Osteoblast (primary cell): Measurements from ENCODE around the gene C1orf52. TPM values are rescaled to one million over a fixed set of nuclear protein-coding genes. Genes with fewer than 3 reads are reported as not detected.

Experiments
- DNase-seq: peaks from one replicate; pipeline ENCODE4 v3.0.0; 2011; ENCODE audit warnings: low spot score, mixed read lengths; ENCODE audit not compliant: insufficient read length; ENCODE audit errors: missing footprints
- H2AFZ ChIP-seq: 2 replicates; pipeline ENCODE4 v1.6.0; 2011; ENCODE audit warnings: mild to moderate bottlenecking, low read length
- H3K27ac ChIP-seq: 2 replicates; pipeline ENCODE4 v1.5.1; 2011; ENCODE audit warnings: mild to moderate bottlenecking, low read depth, low read length, moderate library complexity
- H3K27me3 ChIP-seq: 2 replicates; pipeline ENCODE4 v1.6.0; 2012; ENCODE audit warnings: mild to moderate bottlenecking, control low read depth, inconsistent platforms, low read length, moderate library complexity; ENCODE audit not compliant: insufficient read depth
- H3K36me3 ChIP-seq: 2 replicates; pipeline ENCODE4 v1.5.1; 2011; ENCODE audit warnings: mild to moderate bottlenecking, low read length, control low read depth, moderate library complexity; ENCODE audit not compliant: insufficient read depth
- H3K4me1 ChIP-seq: 2 replicates; pipeline ENCODE4 v1.5.1; 2011; ENCODE audit warnings: mild to moderate bottlenecking, low read length, control low read depth, moderate library complexity; ENCODE audit not compliant: insufficient read depth
- H3K4me2 ChIP-seq: 2 replicates; pipeline ENCODE4 v1.6.0; 2011; ENCODE audit warnings: mild to moderate bottlenecking, low read length; ENCODE audit not compliant: insufficient read depth
- H3K4me3 ChIP-seq: fragments of 200-600 bp; sonication (generic); 3 replicates; pipeline ENCODE4 v1.5.1; 2012; ENCODE audit warnings: mild to moderate bottlenecking, low read length, inconsistent platforms; ENCODE audit not compliant: insufficient read depth
- H3K79me2 ChIP-seq: 2 replicates; pipeline ENCODE4 v1.6.0; 2012; ENCODE audit warnings: mild to moderate bottlenecking, low read length, control low read depth, inconsistent platforms; ENCODE audit not compliant: insufficient read depth
- H3K9me3 ChIP-seq: 2 replicates; pipeline ENCODE4 v1.5.1; 2011; ENCODE audit warnings: low read depth, low read length, control low read depth
- H4K20me1 ChIP-seq: 2 replicates; pipeline ENCODE4 v1.6.0; 2012; ENCODE audit warnings: mild to moderate bottlenecking, low read length, control low read depth; ENCODE audit not compliant: insufficient read depth
- total RNA-seq: library from RNA; depleted of rRNA; stranded (reverse); fragments of >200 nt; gene quantifications from 2 replicates; pipeline ENCODE4 v1.2.3, GENCODE V29; 2012
- TF ChIP-seq, protein P1 (sequence below): IDR thresholded peaks from 2 replicates; pipeline ENCODE4 v1.5.1; 2011; ENCODE audit warnings: mild to moderate bottlenecking, low read depth, low read length, moderate library complexity; ENCODE audit errors: extremely low read depth

The C1orf52 gene
- 11.2 and 13.0 TPM in 2 replicates for total RNA-seq

GRCh38 chr1:85259118-85259911 lies at the start of gene C1orf52:
Gene C1orf52 (minus strand): TSS chr1:85259662. CDS start chr1:85259633, 29 bp downstream.
- TF ChIP-seq, protein P1, sequence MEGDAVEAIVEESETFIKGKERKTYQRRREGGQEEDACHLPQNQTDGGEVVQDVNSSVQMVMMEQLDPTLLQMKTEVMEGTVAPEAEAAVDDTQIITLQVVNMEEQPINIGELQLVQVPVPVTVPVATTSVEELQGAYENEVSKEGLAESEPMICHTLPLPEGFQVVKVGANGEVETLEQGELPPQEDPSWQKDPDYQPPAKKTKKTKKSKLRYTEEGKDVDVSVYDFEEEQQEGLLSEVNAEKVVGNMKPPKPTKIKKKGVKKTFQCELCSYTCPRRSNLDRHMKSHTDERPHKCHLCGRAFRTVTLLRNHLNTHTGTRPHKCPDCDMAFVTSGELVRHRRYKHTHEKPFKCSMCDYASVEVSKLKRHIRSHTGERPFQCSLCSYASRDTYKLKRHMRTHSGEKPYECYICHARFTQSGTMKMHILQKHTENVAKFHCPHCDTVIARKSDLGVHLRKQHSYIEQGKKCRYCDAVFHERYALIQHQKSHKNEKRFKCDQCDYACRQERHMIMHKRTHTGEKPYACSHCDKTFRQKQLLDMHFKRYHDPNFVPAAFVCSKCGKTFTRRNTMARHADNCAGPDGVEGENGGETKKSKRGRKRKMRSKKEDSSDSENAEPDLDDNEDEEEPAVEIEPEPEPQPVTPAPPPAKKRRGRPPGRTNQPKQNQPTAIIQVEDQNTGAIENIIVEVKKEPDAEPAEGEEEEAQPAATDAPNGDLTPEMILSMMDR, result peak; percentile 79
- Histone ChIP-seq H3K9me3 (no peaks in the 10 kb centered on the region), H3K27me3 (no peaks in the 10 kb centered on the region), H3K4me3 (peak within 1 kb of the TSS; percentile 89), H4K20me1 (peaks cover 20% of the 10 kb centered on the region), H2AFZ (peak within 1 kb of the TSS; percentile 93), H3K4me2 (peak within 1 kb of the TSS; percentile 91), H3K27ac (peak within 1 kb of the TSS; percentile 82), H3K4me1 (peaks cover 35% of the 10 kb centered on the region), H3K79me2 (peaks cover 32% of the 10 kb centered on the region), H3K36me3 (peaks cover 14% of the 10 kb centered on the region)
- DNase-seq, result peak; percentile 93

DNA sequence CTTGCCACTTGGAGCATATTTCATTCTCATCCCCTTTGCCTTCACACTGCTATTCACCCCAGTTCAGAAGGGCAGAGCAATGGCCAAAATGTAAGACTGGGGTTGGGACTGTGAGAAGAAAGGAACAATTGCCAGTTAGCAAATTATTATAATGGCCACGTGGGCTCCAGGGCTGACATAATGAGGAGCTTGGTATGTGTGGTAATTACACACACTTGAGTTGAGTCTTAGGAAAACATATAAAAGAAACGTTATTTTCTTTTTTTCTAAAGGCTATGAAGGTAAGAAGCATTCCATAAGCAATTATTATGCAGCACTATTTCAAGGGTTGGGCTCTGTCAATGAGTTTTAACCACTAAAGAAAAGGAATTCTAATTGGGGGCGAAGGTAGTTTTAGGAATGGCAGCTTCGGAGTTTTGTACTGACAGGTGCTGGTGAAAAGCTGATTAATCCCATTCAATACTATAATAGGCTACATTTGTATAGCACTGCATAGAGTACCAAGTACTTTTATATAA lies 49.4 kb upstream of the C1orf52 start:
- Histone ChIP-seq H2AFZ (no peak overlapping the region), H3K4me1 (peaks cover 29% of the 10 kb centered on the region), H3K9me3 (no peaks in the 10 kb centered on the region), H3K4me2 (peak overlapping the region; percentile 1), H4K20me1 (no peaks in the 10 kb centered on the region), H3K4me3 (no peak overlapping the region), H3K27me3 (no peaks in the 10 kb centered on the region), H3K79me2 (no peaks in the 10 kb centered on the region), H3K27ac (peak overlapping the region; percentile 47), H3K36me3 (no peaks in the 10 kb centered on the region)
- TF ChIP-seq, protein P1, result no peak
- no peak for DNase-seq

DNA sequence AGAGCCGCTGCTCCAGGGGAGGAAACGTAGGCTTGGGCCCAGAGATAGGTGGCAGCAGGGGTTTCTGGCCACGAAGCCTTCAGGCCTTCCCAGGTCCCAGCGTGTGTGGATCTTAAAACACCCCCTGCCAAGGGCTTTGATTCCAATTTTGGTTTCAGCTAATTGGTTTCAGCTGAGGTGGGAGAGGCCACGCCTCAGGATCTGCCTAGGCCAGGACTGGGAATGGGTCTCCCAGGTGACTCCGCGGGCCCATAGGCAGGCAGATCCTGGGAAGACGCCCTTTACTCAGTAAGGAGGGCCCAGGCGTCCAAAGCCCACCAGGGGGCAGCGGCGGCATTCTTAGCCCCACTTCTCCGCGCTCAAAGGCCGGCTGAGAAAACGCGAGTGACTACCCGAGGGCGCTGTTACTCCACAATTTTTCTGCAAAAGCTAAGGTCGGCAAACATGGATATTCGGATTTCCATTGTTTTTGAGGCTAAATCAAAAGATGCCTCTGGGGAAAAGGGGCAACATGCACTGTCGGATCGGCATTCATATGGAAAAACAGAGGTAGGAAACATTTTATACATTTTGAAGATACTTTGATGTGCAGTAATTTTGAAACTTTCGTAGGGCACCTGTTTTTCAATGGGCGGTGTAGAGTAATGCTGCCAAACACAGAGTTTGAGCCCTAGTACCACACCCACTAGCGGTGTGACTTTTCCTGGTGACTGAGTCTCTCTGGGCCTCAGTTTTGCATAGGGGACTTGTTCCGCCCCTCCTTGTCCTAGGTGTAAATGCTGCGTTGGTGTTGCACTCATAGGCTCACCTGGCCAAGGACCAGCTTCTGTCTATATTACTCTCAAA lies 48.7 kb upstream of the C1orf52 start:
- H3K27me3 ChIP-seq, result no peaks in the 10 kb centered on the region
- H3K4me2 ChIP-seq, result peak overlapping the region; percentile 1
- H3K4me1 ChIP-seq, result peaks cover 23% of the 10 kb centered on the region
- no peaks in the 10 kb centered on the region for H4K20me1 ChIP-seq
- TF ChIP-seq, protein P1, result peak; percentile 97
- DNase-seq, result peak; percentile 79
- H2AFZ ChIP-seq, result no peak overlapping the region
- H3K79me2 ChIP-seq, result no peaks in the 10 kb centered on the region
- peak overlapping the region; percentile 47 for H3K27ac ChIP-seq
- H3K9me3 ChIP-seq, result no peaks in the 10 kb centered on the region
- H3K4me3 ChIP-seq, result no peak overlapping the region
- H3K36me3 ChIP-seq, result no peaks in the 10 kb centered on the region
